Tracheal epithelial cell (primary cell): Measurements from ENCODE around the gene VWA5A. TPM values are rescaled to one million over a fixed set of nuclear protein-coding genes. Genes with fewer than 3 reads are reported as not detected.

ENCODE experiments used
- total RNA-seq: library from RNA; depleted of rRNA; stranded (reverse); fragments of >200 nt; gene quantifications from 2 replicates; pipeline ENCODE4 v1.2.1, GENCODE V29; 2014

The VWA5A gene
- total RNA-seq: 10.0 and 21.0 TPM in 2 replicates

GRCh38 chr11:124114942-124115781 is at the start of gene VWA5A:
Gene VWA5A, plus strand, starts transcription at chr11:124115450. Its CDS starts 2,062 bp downstream, at chr11:124117512.

GRCh38 chr11:124183068-124183467 is 67.8 kb downstream of the VWA5A start, which contains the start of gene OR10D3:
Gene OR10D3, plus strand, starts transcription at chr11:124183345. Its CDS starts 1,925 bp downstream, at chr11:124185270.

Other genes with a start within 250 kb of the VWA5A start
- gene TMEM225, start 229.8 kb upstream of the VWA5A start, total RNA-seq: not detected in 2 replicates
- not detected in 2 replicates for gene OR8D4, start 213.3 kb upstream of the VWA5A start, total RNA-seq
- not detected in 2 replicates for gene OR4D5, start 175.8 kb upstream of the VWA5A start, total RNA-seq
- gene OR6T1, start 171.6 kb upstream of the VWA5A start, total RNA-seq: not detected in 2 replicates
- not detected in 2 replicates for gene OR10S1, start 137.7 kb upstream of the VWA5A start, total RNA-seq
- not detected in 2 replicates for gene OR10G6, start 120.3 kb upstream of the VWA5A start, total RNA-seq
- under 0.01 TPM in 1 of 2 replicates, not detected in the other for gene OR10G4, start 102.5 kb upstream of the VWA5A start, total RNA-seq
- gene OR10G9, start 92.4 kb upstream of the VWA5A start, total RNA-seq: not detected in 2 replicates
- gene OR10G8, start 88.7 kb upstream of the VWA5A start, total RNA-seq: not detected in 2 replicates
- gene OR10G7, start 74.1 kb upstream of the VWA5A start, total RNA-seq: not detected in 2 replicates
- not detected in 2 replicates for gene OR10D3, start 67.9 kb downstream of the VWA5A start, total RNA-seq
- gene OR8G1, start 125.6 kb downstream of the VWA5A start, total RNA-seq: not detected in 2 replicates
- not detected in 2 replicates for gene OR8G5, start 140.9 kb downstream of the VWA5A start, total RNA-seq
- not detected in 2 replicates for gene OR8D1, start 198.5 kb downstream of the VWA5A start, total RNA-seq
- gene OR8D2, start 204.7 kb downstream of the VWA5A start, total RNA-seq: not detected in 2 replicates